CD4-positive, alpha-beta T cell (primary cell): Measurements from ENCODE around the gene OR51B2. TPM values are rescaled to one million over a fixed set of nuclear protein-coding genes. Genes with fewer than 3 reads are reported as not detected.

Experiments
- ATAC-seq: fragments of 200-7000 bp; cut with Tn5 transposase; one replicate; pipeline ENCODE4 v1.10.0; 2022; ENCODE audit warnings: mild to moderate bottlenecking; ENCODE audit not compliant: poor library complexity
- CTCF ChIA-PET: fragments of 350-600 bp; sonication (Branson Sonifier 250); formaldehyde crosslinking; loops from one replicate; lab custom pipeline; 2021; ENCODE audit warnings: antibody characterized with exemption, inconsistent platforms; lab: Charles Lee
- POLR2A ChIA-PET: fragments of 350-600 bp; sonication (Branson Sonifier 250); formaldehyde crosslinking; loops from one replicate; lab custom pipeline; 2021; ENCODE audit warnings: antibody characterized with exemption, inconsistent platforms; lab: Charles Lee
- DNase-seq, 14 experiments: peaks; one replicate each; pipeline ENCODE4 v3.0.0-alpha.2; 2013 to 2020; ENCODE audit warnings: mixed read lengths in 2 of 14
- H3K27ac ChIP-seq, 2 donors: one replicate each; pipeline versions ENCODE4 v1.5.1 to v1.7.0; 2013; ENCODE audit warnings: low read length in 2 of 2, low read depth in 1 of 2, mild to moderate bottlenecking in 1 of 2
- H3K27me3 ChIP-seq, 2 experiments: 1 replicate in 1 of 2; 2 replicates in 1 of 2; pipeline versions ENCODE4 v1.6.1 to v1.7.0; 2013; ENCODE audit warnings: low read length in 2 of 2, control low read depth in 1 of 2, mild to moderate bottlenecking in 1 of 2, moderate library complexity in 1 of 2; ENCODE audit not compliant: insufficient read depth in 2 of 2, control insufficient read depth in 1 of 2
- H3K36me3 ChIP-seq: one replicate; pipeline ENCODE4 v1.6.1; 2013; ENCODE audit warnings: low read length, control low read depth; ENCODE audit not compliant: insufficient read depth
- H3K4me1 ChIP-seq: one replicate; pipeline ENCODE4 v1.6.1; 2013; ENCODE audit warnings: low read length, control low read depth; ENCODE audit not compliant: insufficient read depth
- H3K4me3 ChIP-seq: one replicate; pipeline ENCODE4 v1.5.1; 2013; ENCODE audit warnings: mild to moderate bottlenecking, low read length, moderate library complexity
- H3K9me3 ChIP-seq, 2 experiments: 1 replicate in 1 of 2; 2 replicates in 1 of 2; pipeline versions ENCODE4 v1.6.1 to v1.7.0; 2013; ENCODE audit warnings: low read length in 2 of 2, mild to moderate bottlenecking in 2 of 2, control low read depth in 1 of 2, moderate library complexity in 1 of 2; ENCODE audit not compliant: control insufficient read depth in 1 of 2, insufficient read depth in 1 of 2
- H3K27ac Mint-ChIP-seq: one replicate; pipeline ENCODE4 v1.8.0; 2020; ENCODE audit warnings: mixed read lengths
- H3K27me3 Mint-ChIP-seq: one replicate; pipeline ENCODE4 v1.8.0; 2021; ENCODE audit warnings: mixed read lengths
- H3K36me3 Mint-ChIP-seq: one replicate; pipeline ENCODE4 v1.8.0; 2021; ENCODE audit warnings: low read depth, mixed read lengths
- H3K4me1 Mint-ChIP-seq: one replicate; pipeline ENCODE4 v1.8.0; 2021; ENCODE audit warnings: low read depth, mixed read lengths
- H3K4me3 Mint-ChIP-seq: one replicate; pipeline ENCODE4 v1.8.0; 2020; ENCODE audit warnings: mild to moderate bottlenecking, mixed read lengths
- H3K9me3 Mint-ChIP-seq: one replicate; pipeline ENCODE4 v1.8.0; 2020; ENCODE audit warnings: mixed read lengths
- CTCF ChIP-seq: fragments of 200-600 bp; IDR thresholded peaks from one replicate; pipeline ENCODE4 v1.8.0; 2022; ENCODE audit warnings: antibody characterized with exemption, mild to moderate bottlenecking
- intact Hi-C, 2 experiments: fragments of 100-400 bp; cut with DNase I in 1 of 2; cut with micrococcal nuclease in 1 of 2; formaldehyde crosslinking; loops; one replicate each; pipeline versions ENCODE4 v1.15.1 to v1.9.0; 2023 to 2025; cut with DNase I, micrococcal nuclease
- total RNA-seq, 174 experiments: library from RNA in 2 of 174; stranded (reverse) in 2 of 174; gene quantifications; one replicate each; pipeline ENCODE4 v1.2.3 and lab custom pipeline; 2021 to 2026

Gene OR51B2
- total RNA-seq, 2 experiments from 2014 or later: not detected

- CTCF ChIA-PET: no interaction called here
- no peak overlapping the region for H3K27ac ChIP-seq
- DNase-seq (no peak), ATAC-seq (no peak)
- POLR2A ChIA-PET: no interaction called here
- intact Hi-C loops: no loop called here
- no peak overlapping the region for H3K4me3 ChIP-seq
- no peak for TF ChIP-seq CTCF
- H3K27me3 ChIP-seq: no peaks in the 10 kb centered on the region
- no peak overlapping the region for H3K4me3 Mint-ChIP-seq
- H3K4me1 Mint-ChIP-seq: no peaks in the 10 kb centered on the region
- no peak overlapping the region for H3K27ac Mint-ChIP-seq
- H3K9me3 Mint-ChIP-seq: no peaks in the 10 kb centered on the region
- H3K36me3 Mint-ChIP-seq: no peaks in the 10 kb centered on the region
- no peaks in the 10 kb centered on the region for H3K4me1 ChIP-seq
- no peaks in the 10 kb centered on the region for H3K36me3 ChIP-seq
- H3K27me3 Mint-ChIP-seq: no peaks in the 10 kb centered on the region
- no peaks in the 10 kb centered on the region for H3K9me3 ChIP-seq
Measured at GRCh38 chr11:5288906-5289550, 35.1 kb downstream of the OR51B2 start.

GRCh38 chr11:5288108-5288905 is 35.8 kb downstream of the OR51B2 start:
- DNase-seq (no peak), ATAC-seq (no peak)
- H3K27me3 ChIP-seq: no peaks in the 10 kb centered on the region
- H3K9me3 ChIP-seq: no peaks in the 10 kb centered on the region
- CTCF ChIA-PET: no interaction called here
- no peak overlapping the region for H3K27ac Mint-ChIP-seq
- TF ChIP-seq CTCF: no peak
- no peak overlapping the region for H3K27ac ChIP-seq
- H3K4me1 ChIP-seq: no peaks in the 10 kb centered on the region
- H3K36me3 Mint-ChIP-seq: no peaks in the 10 kb centered on the region
- no peaks in the 10 kb centered on the region for H3K36me3 ChIP-seq
- H3K9me3 Mint-ChIP-seq: no peaks in the 10 kb centered on the region
- no peaks in the 10 kb centered on the region for H3K4me1 Mint-ChIP-seq
- POLR2A ChIA-PET: no interaction called here
- no peaks in the 10 kb centered on the region for H3K27me3 Mint-ChIP-seq
- H3K4me3 ChIP-seq: no peak overlapping the region
- no peak overlapping the region for H3K4me3 Mint-ChIP-seq
- intact Hi-C loops: no loop called here

- no peaks in the 10 kb centered on the region for H3K4me1 ChIP-seq
- no peaks in the 10 kb centered on the region for H3K4me1 Mint-ChIP-seq
- no peaks in the 10 kb centered on the region for H3K36me3 ChIP-seq
- no peaks in the 10 kb centered on the region for H3K27me3 Mint-ChIP-seq
- intact Hi-C loops: no loop called here
- DNase-seq (no peak), ATAC-seq (no peak)
- H3K4me3 Mint-ChIP-seq: no peak overlapping the region
- no peaks in the 10 kb centered on the region for H3K9me3 ChIP-seq
- no peak overlapping the region for H3K27ac Mint-ChIP-seq
- no peak overlapping the region for H3K4me3 ChIP-seq
- H3K9me3 Mint-ChIP-seq: no peaks in the 10 kb centered on the region
- H3K27me3 ChIP-seq: no peaks in the 10 kb centered on the region
- TF ChIP-seq CTCF: no peak
- H3K36me3 Mint-ChIP-seq: no peaks in the 10 kb centered on the region
- POLR2A ChIA-PET: no interaction called here
- no peak overlapping the region for H3K27ac ChIP-seq
- CTCF ChIA-PET: no interaction called here
Measured at GRCh38 chr11:5286901-5287300, 37.2 kb downstream of the OR51B2 start.
